Fibroblast of skin of left quadriceps (primary cell): Measurements from ENCODE around the gene SHANK2.
A peak's percentile ranks its signal among the peaks of the same experiment; 100 is the strongest.
"Not testable (repeated sequence)": the region's sequence is repeated elsewhere in the genome, so short reads cannot be mapped to it uniquely, and the experiment has no call there.

Experiments
- DNase-seq, 2 experiments: peaks; one replicate each; pipeline ENCODE4 v3.0.0-alpha.2; 2013; ENCODE audit warnings: low read depth in 2 of 2

The SHANK2 gene

DNA sequence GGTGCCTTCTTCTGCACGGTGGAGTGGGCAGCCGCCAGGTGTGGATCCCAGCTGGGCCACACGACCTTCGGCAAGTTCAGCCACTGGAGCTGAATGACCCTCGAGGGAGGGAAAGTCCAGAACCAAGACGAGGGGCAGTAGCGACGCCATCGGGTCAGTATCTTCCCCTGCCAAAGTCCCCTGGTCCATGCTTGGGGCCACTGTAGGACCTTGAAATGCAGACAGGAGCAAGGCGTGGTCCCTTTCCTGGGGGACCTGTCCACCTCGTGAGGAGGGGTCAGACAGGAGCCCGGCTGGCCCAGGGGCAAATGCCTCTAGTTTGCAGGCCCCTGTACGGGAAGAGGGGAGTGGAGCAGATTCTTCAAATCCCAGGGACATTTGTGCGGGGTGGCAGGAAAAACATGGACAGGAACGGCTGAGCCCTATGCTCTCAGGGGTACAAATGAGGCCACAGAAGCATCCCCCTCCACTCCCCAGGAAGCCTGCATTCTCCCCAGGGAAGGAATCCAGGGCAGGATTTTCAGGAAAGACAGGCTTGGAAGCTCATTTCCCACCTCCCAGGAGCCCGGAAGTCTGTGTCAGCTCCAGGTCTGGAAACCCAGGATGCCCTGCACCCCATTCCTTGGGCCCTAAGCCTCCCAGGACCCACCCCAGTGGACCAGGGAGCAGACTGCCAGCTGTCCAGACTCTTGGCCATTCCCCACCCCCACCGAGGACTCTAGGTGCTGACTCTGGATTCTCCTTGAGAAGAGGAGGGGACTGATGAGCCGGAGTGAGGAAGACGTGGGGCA lies 6.6 kb downstream of the SHANK2 start:
- no peak for DNase-seq

GRCh38 chr11:71244116-71244810 lies 8.1 kb downstream of the SHANK2 start:
- peak; percentile 52 to 57 for DNase-seq

DNA sequence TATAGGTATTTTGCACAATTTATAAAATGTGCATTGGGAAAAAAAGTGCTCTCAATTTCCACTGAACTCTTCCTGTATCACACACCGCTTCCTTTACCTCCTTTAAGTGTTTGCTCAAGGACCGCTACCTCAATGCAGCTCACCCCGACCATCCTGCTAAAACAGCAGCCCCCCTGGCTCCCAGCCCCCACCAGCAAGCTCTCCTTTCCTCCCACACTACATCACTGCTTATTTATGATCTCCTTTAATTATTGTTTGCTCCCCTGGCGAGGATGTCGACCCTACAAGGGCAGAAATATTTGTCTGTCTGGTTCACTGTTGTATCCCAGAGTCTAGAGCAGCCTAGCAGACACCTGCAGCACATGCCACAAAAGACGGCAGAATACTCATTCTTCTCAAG lies 10.0 kb downstream of the SHANK2 start:
- DNase-seq = no peak

GRCh38 chr11:71241721-71242259 lies 10.6 kb downstream of the SHANK2 start:
- no peak for DNase-seq

DNA sequence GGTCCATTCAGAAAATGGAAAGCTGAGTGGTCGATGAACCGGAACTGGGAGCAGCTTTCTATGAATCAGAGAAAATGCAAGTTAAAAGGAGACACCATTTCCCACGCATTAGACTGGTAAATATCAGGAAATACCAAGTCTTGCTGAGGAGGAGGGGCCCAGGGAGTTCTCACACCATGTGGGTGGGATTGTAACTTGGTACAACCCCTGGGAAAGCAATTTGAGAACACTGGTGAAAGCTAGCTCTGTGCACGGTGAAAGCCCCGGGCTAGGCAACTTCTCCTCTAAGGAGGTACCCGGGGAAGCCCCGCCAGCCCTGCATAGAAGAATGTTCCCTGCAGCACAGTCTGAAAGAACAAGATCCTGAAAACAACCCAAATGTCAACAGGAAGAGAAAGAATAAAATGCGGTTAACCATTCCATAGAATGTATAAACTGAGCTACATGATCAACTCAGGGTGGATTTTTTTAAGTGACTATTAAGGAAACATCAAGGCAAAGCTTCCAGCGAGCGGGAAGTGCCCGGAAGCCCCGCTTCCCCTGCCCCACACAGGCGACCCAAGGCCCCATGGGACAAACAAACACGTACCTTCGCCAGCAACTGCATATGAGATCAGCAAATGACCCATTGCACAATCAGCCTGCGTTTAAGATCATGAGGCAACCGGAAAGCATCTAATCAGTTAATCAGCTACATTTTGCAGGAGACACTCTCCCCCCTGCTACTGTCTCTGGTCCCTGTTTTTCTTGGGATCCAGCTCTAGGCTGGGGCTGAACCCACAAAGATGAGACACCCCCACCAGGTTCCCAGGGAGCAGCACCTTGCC lies 11.3 kb downstream of the SHANK2 start:
- peak; percentile 44 to 52 for DNase-seq

DNA sequence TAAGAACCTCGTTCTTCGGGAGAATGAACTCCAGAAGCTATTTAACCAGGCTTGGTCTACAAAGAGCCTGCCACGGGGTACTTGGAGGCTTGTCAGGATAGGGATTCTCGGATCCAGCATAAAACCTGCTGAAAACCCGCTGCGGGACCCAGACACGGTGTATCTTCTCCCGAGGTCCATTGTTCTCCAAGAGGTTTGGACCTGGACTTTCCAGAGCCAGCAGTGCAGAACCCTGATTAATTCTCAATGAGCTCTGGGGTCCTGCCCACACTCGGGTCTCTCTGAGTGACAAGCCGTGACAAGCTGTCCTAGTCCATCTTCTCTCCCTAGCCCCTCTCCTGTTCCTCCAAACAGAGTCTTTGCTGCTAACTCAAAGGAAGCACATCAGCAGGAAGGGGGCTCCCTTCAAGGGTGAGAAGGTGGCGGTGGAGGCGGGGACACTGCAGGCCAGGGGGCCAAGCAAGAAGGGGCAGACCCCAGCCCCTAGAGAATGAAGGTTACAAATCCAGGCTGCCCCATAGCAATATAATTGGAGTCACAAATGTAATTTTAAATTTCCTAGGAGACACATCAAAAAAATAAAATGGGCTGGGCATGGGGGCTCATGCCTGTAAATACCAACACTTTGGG lies 12.2 kb downstream of the SHANK2 start:
- no peak for DNase-seq

GRCh38 chr11:71239581-71239980 lies 12.8 kb downstream of the SHANK2 start:
- no peak for DNase-seq

GRCh38 chr11:71238941-71239340 lies 13.4 kb downstream of the SHANK2 start:
- DNase-seq = no peak

DNA sequence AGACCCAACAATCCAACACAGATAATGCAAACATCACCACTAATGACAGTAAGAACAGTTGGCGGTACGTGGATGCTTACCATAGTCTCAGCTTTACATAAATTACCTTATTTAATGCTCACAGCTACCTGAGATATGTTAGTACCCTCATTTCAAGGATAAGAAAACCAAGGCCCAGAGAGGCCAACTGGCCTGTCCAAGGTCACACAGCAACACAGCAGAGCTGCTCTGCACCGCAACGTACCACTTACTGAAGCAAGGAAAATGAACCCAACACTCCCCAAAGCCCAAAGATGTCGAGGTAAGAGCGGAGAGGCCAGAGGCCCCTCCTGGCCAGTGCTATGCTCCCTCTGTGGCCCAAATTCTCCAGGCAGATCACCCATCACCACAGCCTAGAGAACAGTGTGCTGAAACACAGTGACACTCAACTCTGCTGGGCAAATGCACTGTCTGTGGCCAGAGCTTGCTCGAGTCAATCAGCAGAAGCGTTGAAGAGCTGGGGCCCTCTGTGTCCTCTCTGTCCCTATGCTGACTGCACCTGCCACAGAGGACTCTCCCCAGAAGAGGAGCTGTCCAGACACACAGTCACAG lies 14.0 kb downstream of the SHANK2 start:
- no peak for DNase-seq

GRCh38 chr11:71237853-71238252 lies 14.5 kb downstream of the SHANK2 start:
- DNase-seq = no peak

DNA sequence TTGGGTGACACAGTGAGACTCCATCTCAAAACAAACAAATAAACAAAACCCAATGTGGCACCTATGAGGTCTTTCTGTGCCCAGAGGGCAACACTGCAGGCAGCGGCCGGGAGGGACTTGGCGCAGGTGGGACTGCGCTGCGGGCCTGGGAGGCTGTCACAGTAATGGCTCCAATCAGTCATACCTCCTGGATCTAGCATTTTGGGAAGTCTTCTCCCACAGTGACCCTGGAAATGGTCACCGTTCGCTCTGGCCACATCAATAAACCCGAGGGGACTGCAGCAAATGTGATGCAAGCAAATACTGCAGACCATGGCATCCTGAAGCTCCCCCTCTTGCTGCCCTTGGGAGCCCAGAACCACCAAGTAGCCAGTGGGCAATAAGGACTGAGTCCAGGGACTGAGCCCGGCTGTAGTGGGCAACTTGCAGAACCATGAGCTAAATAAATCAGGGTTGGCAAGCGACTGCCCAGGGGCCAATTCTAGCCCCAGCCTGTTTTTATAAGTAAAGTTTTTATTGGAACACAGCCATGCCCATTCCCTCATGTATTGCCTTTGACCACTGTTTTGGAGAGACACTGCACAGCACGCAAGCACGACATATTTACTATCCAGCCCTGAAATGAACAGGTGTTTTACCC lies 15.4 kb downstream of the SHANK2 start:
- DNase-seq = no peak

- no peak for DNase-seq
These were observed 16.7 kb downstream of the SHANK2 start for GRCh38 chr11:71235719-71236118.

GRCh38 chr11:71233896-71234852 lies 18.2 kb downstream of the SHANK2 start:
- not testable (repeated sequence) for DNase-seq

- DNase-seq = no peak
These were observed 20.0 kb downstream of the SHANK2 start for GRCh38 chr11:71232364-71232763.

DNA sequence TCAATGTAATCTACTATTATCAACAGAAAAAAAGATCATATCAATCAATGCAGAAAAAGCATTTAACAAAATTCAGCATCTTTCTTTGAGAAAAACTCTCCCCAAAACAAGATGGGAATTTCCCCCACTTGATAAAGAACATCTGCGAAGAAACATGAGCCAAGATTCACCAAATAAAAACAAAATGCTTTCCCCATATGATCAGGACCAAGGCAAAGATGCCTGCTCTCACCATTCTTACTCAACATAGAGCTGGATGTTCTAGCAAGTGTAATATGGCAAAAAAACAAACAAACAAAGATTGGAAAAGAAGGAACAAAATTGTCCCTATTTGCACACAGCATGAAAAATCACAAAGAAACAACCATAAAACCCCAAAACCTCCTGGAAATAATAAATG lies 23.4 kb downstream of the SHANK2 start:
- DNase-seq = no peak

- no peak for DNase-seq
These were observed 25.2 kb downstream of the SHANK2 start for GRCh38 chr11:71227058-71227659.

- DNase-seq = no peak
These were observed 28.4 kb downstream of the SHANK2 start for GRCh38 chr11:71223671-71224660.

DNA sequence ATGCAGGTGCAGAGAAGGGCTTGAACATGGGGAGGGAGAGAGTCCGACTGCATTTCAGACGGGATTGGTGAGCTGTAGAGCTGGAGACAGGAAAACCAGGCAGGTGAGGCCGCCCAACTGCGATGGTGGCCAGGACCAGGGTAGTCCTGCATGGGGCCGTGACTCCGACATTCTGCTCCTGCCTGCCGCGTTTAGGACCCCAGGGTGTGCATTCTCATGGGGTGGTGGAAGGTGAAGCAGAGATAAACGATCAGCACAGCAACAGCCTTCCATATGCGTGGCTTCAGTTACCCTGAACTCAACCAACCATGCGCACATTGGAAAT lies 29.3 kb downstream of the SHANK2 start:
- no peak for DNase-seq
